Transverse colon (tissue), 4 donors: ENCODE data around the gene HCRTR1. TPM values are rescaled to one million over a fixed set of nuclear protein-coding genes. Genes with fewer than 3 reads are reported as not detected.

Experiments
- DNase-seq: peaks from one replicate; pipeline ENCODE4 v3.0.0-alpha.2; 2019
- H3K27ac ChIP-seq, 4 donors: fragments of 200-600 bp; sonication (generic); 2 replicates each; pipeline ENCODE4 v1.5.1; 2016 to 2018; ENCODE audit warnings: inconsistent platforms in 4 of 4
- H3K27me3 ChIP-seq: fragments of 200-600 bp; sonication (generic); 2 replicates; pipeline ENCODE4 v1.5.1; 2017; ENCODE audit warnings: inconsistent platforms
- H3K36me3 ChIP-seq, 4 donors: fragments of 200-600 bp; sonication (generic); 2 replicates each; pipeline ENCODE4 v1.5.1; 2017 to 2019; ENCODE audit warnings: inconsistent platforms in 4 of 4
- H3K4me1 ChIP-seq, 4 donors: fragments of 200-600 bp; sonication (generic); 2 replicates each; pipeline ENCODE4 v1.5.1; 2017 to 2020; ENCODE audit warnings: inconsistent platforms in 4 of 4
- H3K4me3 ChIP-seq, 4 donors: fragments of 200-600 bp; sonication (generic); 1 replicate in 1 of 4; 2 replicates in 3 of 4; pipeline versions ENCODE4 v1.5.1 to v1.6.1; 2017 to 2019; ENCODE audit warnings: inconsistent platforms in 4 of 4
- H3K9me3 ChIP-seq, 2 donors: fragments of 200-600 bp; sonication (generic); 2 replicates each; pipeline ENCODE4 v1.5.1; 2017 to 2019; ENCODE audit warnings: inconsistent platforms in 2 of 2
- CTCF ChIP-seq, 5 experiments: fragments of 200-600 bp in 3 of 5; fragments of 450-650 bp in 2 of 5; sonication (generic) in 3 of 5; IDR thresholded peaks; 1 replicate in 2 of 5; 2 replicates in 3 of 5; pipeline ENCODE4 v1.5.1; 2016 to 2017; ENCODE audit warnings: antibody characterized with exemption in 5 of 5, inconsistent platforms in 3 of 5, mild to moderate bottlenecking in 2 of 5, moderate library complexity in 1 of 5
- EP300 ChIP-seq: sonication (generic); formaldehyde crosslinking; IDR thresholded peaks from one replicate; pipeline ENCODE4 v1.6.1; 2017; ENCODE audit warnings: antibody characterized with exemption, low read depth
- POLR2A ChIP-seq: fragments of 450-650 bp; IDR thresholded peaks from one replicate; pipeline ENCODE4 v1.6.1; 2016; ENCODE audit warnings: antibody characterized with exemption, mild to moderate bottlenecking, moderate library complexity
- POLR2AphosphoS5 ChIP-seq, 3 donors: sonication (generic); formaldehyde crosslinking; IDR thresholded peaks; one replicate each; pipeline ENCODE4 v1.6.1; 2016; ENCODE audit warnings: antibody characterized with exemption in 3 of 3
- WGBS, 2 donors: methylation state at CpG; one replicate each; pipeline ENCODE4 v1.1.5; 2018; ENCODE audit warnings: low coverage in 1 of 2; 5-methylcytosine and 5-hydroxymethylcytosine counted together
- in situ Hi-C, 4 donors: fragments of 200-750 bp; cut with MboI; loops; one replicate each; pipeline versions ENCODE4 v1.15.0 to v1.15.1; 2017; ENCODE audit warnings: low sequenced_read_pairs in 3 of 4, low pct_ligation_motif_present in 1 of 4, low pct_unique_long_range_greater_than_20kb in 1 of 4
- intact Hi-C: fragments of 100-400 bp; cut with DNase I; formaldehyde crosslinking; loops from one replicate; pipeline ENCODE4 v1.15.1; 2023; ENCODE audit warnings: low total_unique reads
- total RNA-seq, 4 donors: library from RNA; depleted of rRNA; stranded (reverse); fragments of >200 nt; gene quantifications; one replicate each; pipeline ENCODE4 v1.1.0, GENCODE V29; 2016

Gene HCRTR1
- total RNA-seq, 4 donors from 2014 or later, result 0.48 TPM; not detected in 3

GRCh38 chr1:31580513-31580870 lies 37.0 kb upstream of the HCRTR1 start:
- no peak for DNase-seq
- TF ChIP-seq CTCF (IDR thresholded peaks at IDR 0.05) (no peak), EP300 (peak; percentile 58), POLR2A (no peak), POLR2AphosphoS5 (IDR thresholded peaks at IDR 0.05) (peak in 1 of 3 donors; percentile 26)
- in situ Hi-C loops (no loop called here), intact Hi-C loops (no loop called here)
- no peaks in the 10 kb centered on the region for H3K27me3 ChIP-seq
- no peaks in the 10 kb centered on the region for H3K9me3 ChIP-seq
- peak overlapping the region in 1 of 4 donors; percentile 13 for H3K4me3 ChIP-seq
- peak overlapping the region; percentile 89 to 93 (median 92) for H3K27ac ChIP-seq
- WGBS, 2 donors, result 35 to 43% methylated on average over 4 to 5 of the region's 5 CpGs
- H3K36me3 ChIP-seq, result no peaks in the 10 kb centered on the region
- H3K4me1 ChIP-seq, result peaks cover 40 to 67% (median 64%) of the 10 kb centered on the region in 4 donors

- Histone ChIP-seq H3K4me3 (no peak overlapping the region), H3K4me1 (peaks cover 36 to 62% (median 59%) of the 10 kb centered on the region in 4 donors), H3K9me3 (no peaks in the 10 kb centered on the region), H3K36me3 (no peaks in the 10 kb centered on the region), H3K27me3 (no peaks in the 10 kb centered on the region), H3K27ac (peak overlapping the region; percentile 89 to 93 (median 92))
- no peak for DNase-seq
- intact Hi-C loops (no loop called here), in situ Hi-C loops (no loop called here)
- TF ChIP-seq EP300 (no peak), POLR2AphosphoS5 (IDR thresholded peaks at IDR 0.05) (no peak), POLR2A (no peak), CTCF (IDR thresholded peaks at IDR 0.05) (no peak)
- WGBS, 2 donors, result 62 to 79% methylated on average over 5 to 15 of the region's 15 CpGs
Measured at GRCh38 chr1:31580891-31581603, 36.4 kb upstream of the HCRTR1 start.

- intact Hi-C loops (no loop called here), in situ Hi-C loops (no loop called here)
- H3K27me3 ChIP-seq, result no peaks in the 10 kb centered on the region
- H3K9me3 ChIP-seq, result no peaks in the 10 kb centered on the region
- H3K4me1 ChIP-seq, result peaks cover 36 to 65% (median 61%) of the 10 kb centered on the region in 4 donors
- WGBS, 2 donors, result 68 to 70% methylated on average over 5 to 12 of the region's 12 CpGs
- TF ChIP-seq POLR2A, result peak; percentile 5
- TF ChIP-seq CTCF (IDR thresholded peaks at IDR 0.05), result no peak
- no peaks in the 10 kb centered on the region for H3K36me3 ChIP-seq
- peak overlapping the region; percentile 89 to 93 (median 92) for H3K27ac ChIP-seq
- DNase-seq, result no peak
- H3K4me3 ChIP-seq, result no peak overlapping the region
Measured at GRCh38 chr1:31581821-31582810, 35.4 kb upstream of the HCRTR1 start.
